WTC11 (cell line): ENCODE measurements around the gene KDM4E. TPM values are rescaled to one million over a fixed set of nuclear protein-coding genes. Genes with fewer than 3 reads are reported as not detected.

ENCODE experiments used
- ATAC-seq: fragments of 200-7000 bp; cut with Tn5 transposase; 2 replicates; pipeline ENCODE4 v1.10.0; 2021; ENCODE audit warnings: mild to moderate bottlenecking, moderate library complexity
- CTCF ChIA-PET: fragments of 300-600 bp; sonication (Branson Sonifier 250); formaldehyde crosslinking; loops from one replicate; lab custom pipeline; 2021; ENCODE audit warnings: antibody characterized with exemption; lab: Charles Lee
- POLR2A ChIA-PET: fragments of 350-600 bp; sonication (Branson Sonifier 250); formaldehyde crosslinking; loops from one replicate; lab custom pipeline; 2021; ENCODE audit warnings: antibody characterized with exemption; lab: Charles Lee
- DNase-seq: peaks from one replicate; pipeline ENCODE4 v3.0.0; 2021; ENCODE audit warnings: low spot score
- H3K27ac Mint-ChIP-seq: 2 replicates; pipeline ENCODE4 v1.8.0; 2021; ENCODE audit warnings: mixed read lengths
- H3K27me3 Mint-ChIP-seq: 2 replicates; pipeline ENCODE4 v1.8.0; 2021; ENCODE audit warnings: low read depth, mild to moderate bottlenecking, moderate library complexity, mixed read lengths
- H3K36me3 Mint-ChIP-seq: 2 replicates; pipeline ENCODE4 v1.8.0; 2021; ENCODE audit warnings: mixed read lengths
- H3K4me1 Mint-ChIP-seq: 2 replicates; pipeline ENCODE4 v1.8.0; 2022; ENCODE audit warnings: mixed read lengths
- H3K4me3 Mint-ChIP-seq: 2 replicates; pipeline ENCODE4 v1.8.0; 2021; ENCODE audit warnings: mild to moderate bottlenecking, moderate library complexity, mixed read lengths
- H3K9me3 Mint-ChIP-seq: 2 replicates; pipeline ENCODE4 v1.8.0; 2021; ENCODE audit warnings: mixed read lengths
- CREM ChIP-seq: sonication (generic); formaldehyde crosslinking; IDR thresholded peaks from 2 replicates; pipeline ENCODE4 v1.8.1; 2022; ENCODE audit warnings: mild to moderate bottlenecking, missing genetic modification reagents, moderate library complexity
- ETV6 ChIP-seq: sonication (generic); formaldehyde crosslinking; IDR thresholded peaks from 2 replicates; pipeline ENCODE4 v1.8.1; 2022; ENCODE audit warnings: mild to moderate bottlenecking, missing genetic modification reagents
- KAT7 ChIP-seq: sonication (generic); formaldehyde crosslinking; IDR thresholded peaks from 2 replicates; pipeline ENCODE4 v1.8.1; 2023; ENCODE audit warnings: missing genetic modification reagents, mild to moderate bottlenecking, borderline replicate concordance
- NFATC4 ChIP-seq: fragments of 250-450 bp; sonication (Bioruptor Pico); IDR thresholded peaks from 2 replicates; pipeline ENCODE4 v1.9.0; 2021; ENCODE audit warnings: mild to moderate bottlenecking
- SMAD4 ChIP-seq: sonication (generic); formaldehyde crosslinking; IDR thresholded peaks from 2 replicates; pipeline ENCODE4 v1.8.0; 2022; ENCODE audit warnings: mild to moderate bottlenecking, missing genetic modification reagents
- ZNF219 ChIP-seq: sonication (generic); formaldehyde crosslinking; IDR thresholded peaks from 2 replicates; pipeline ENCODE4 v1.8.0; 2023; ENCODE audit warnings: missing genetic modification reagents, mild to moderate bottlenecking, borderline replicate concordance
- ZNF263 ChIP-seq: sonication (generic); formaldehyde crosslinking; IDR thresholded peaks from 2 replicates; pipeline ENCODE4 v1.8.1; 2022; ENCODE audit warnings: low read depth, mild to moderate bottlenecking, moderate library complexity, missing genetic modification reagents
- ZNF317 ChIP-seq: sonication (generic); formaldehyde crosslinking; IDR thresholded peaks from 2 replicates; pipeline ENCODE4 v1.8.1; 2023; ENCODE audit warnings: low read depth, mild to moderate bottlenecking, moderate library complexity, missing genetic modification reagents, borderline replicate concordance
- ZNF416 ChIP-seq: fragments of 250-450 bp; sonication (Bioruptor Pico); IDR thresholded peaks from 2 replicates; pipeline ENCODE4 v1.9.0; 2021; ENCODE audit warnings: mild to moderate bottlenecking, inconsistent platforms
- ZNF671 ChIP-seq: fragments of 250-450 bp; sonication (Bioruptor Pico); IDR thresholded peaks from 2 replicates; pipeline ENCODE4 v1.8.0; 2021; ENCODE audit warnings: mild to moderate bottlenecking
- total RNA-seq: library from RNA; stranded (reverse); gene quantifications from 3 replicates; pipeline ENCODE4 v1.2.3, GENCODE V29; 2021
- TF ChIP-seq, protein P1 (sequence below): fragments of 250-450 bp; sonication (Bioruptor Pico); IDR thresholded peaks from 2 replicates; pipeline ENCODE4 v2.1.2; 2022; ENCODE audit warnings: mild to moderate bottlenecking, moderate library complexity
- TF ChIP-seq, protein P2 (sequence below): sonication (generic); formaldehyde crosslinking; IDR thresholded peaks from 2 replicates; pipeline ENCODE4 v1.8.1; 2023; ENCODE audit warnings: mild to moderate bottlenecking, moderate library complexity, missing genetic modification reagents
- TF ChIP-seq, protein P3 (sequence below): sonication (generic); formaldehyde crosslinking; IDR thresholded peaks from 2 replicates; pipeline ENCODE4 v1.8.1; 2023; ENCODE audit warnings: mild to moderate bottlenecking, missing genetic modification reagents
- TF ChIP-seq, protein P4 (sequence below): sonication (generic); formaldehyde crosslinking; IDR thresholded peaks from 2 replicates; pipeline ENCODE4 v1.8.0; 2023; ENCODE audit warnings: missing genetic modification reagents, mild to moderate bottlenecking, borderline replicate concordance
- TF ChIP-seq, protein P5 (sequence below): sonication (generic); formaldehyde crosslinking; IDR thresholded peaks from 2 replicates; pipeline ENCODE4 v1.8.1; 2022; ENCODE audit warnings: low read depth, missing genetic modification reagents, borderline replicate concordance
- TF ChIP-seq, protein P6 (sequence below): sonication (generic); formaldehyde crosslinking; IDR thresholded peaks from 2 replicates; pipeline ENCODE4 v1.8.0; 2022; ENCODE audit warnings: mild to moderate bottlenecking, missing genetic modification reagents
- TF ChIP-seq, protein P7 (sequence below): sonication (generic); formaldehyde crosslinking; IDR thresholded peaks from 2 replicates; pipeline ENCODE4 v1.8.1; 2022; ENCODE audit warnings: missing genetic modification reagents, borderline replicate concordance

KDM4E gene
- total RNA-seq, 1 experiment from 2014 or later = not detected

DNA sequence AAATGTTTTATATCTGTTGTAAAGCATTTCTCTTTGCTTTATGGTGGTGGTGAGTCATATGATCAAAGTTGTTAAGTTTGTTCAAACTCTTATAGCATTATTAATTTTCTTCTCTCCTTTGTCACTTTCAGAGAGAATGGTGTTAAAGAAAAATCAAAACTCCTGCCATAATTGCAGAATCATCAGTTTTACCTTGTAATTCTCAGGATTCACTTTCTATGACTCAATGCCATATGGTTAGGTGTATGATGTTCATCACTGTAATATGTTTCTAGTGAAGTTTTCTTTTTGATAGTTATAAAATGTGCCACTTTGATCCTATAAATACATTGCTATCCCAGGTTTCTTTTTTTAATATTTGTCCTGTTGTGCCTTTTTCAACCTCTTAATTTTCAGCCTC, 13.7 kb upstream of the KDM4E start:
- Mint-ChIP-seq H3K36me3 (no peaks in the 10 kb centered on the region), H3K4me3 (no peak overlapping the region)
- POLR2A ChIA-PET = no interaction called here
- no peak for TF ChIP-seq CREM
- no peak for TF ChIP-seq ETV6 (CRISPR knock-in tag)
- TF ChIP-seq, protein P1, sequence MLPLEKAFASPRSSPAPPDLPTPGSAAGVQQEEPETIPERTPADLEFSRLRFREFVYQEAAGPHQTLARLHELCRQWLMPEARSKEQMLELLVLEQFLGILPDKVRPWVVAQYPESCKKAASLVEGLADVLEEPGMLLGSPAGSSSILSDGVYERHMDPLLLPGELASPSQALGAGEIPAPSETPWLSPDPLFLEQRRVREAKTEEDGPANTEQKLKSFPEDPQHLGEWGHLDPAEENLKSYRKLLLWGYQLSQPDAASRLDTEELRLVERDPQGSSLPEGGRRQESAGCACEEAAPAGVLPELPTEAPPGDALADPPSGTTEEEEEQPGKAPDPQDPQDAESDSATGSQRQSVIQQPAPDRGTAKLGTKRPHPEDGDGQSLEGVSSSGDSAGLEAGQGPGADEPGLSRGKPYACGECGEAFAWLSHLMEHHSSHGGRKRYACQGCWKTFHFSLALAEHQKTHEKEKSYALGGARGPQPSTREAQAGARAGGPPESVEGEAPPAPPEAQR (CRISPR knock-in tag) = no peak
- no peak for TF ChIP-seq ZNF219 (CRISPR knock-in tag)
- TF ChIP-seq SMAD4 = no peak
- TF ChIP-seq NFATC4 (CRISPR knock-in tag) = no peak
- no peak for TF ChIP-seq ZNF263 (CRISPR knock-in tag)
- no peak for TF ChIP-seq ZNF317 (CRISPR knock-in tag)
- TF ChIP-seq ZNF671 (CRISPR knock-in tag) = no peak
- TF ChIP-seq, all 79 proteins: peak for 0
- no peak overlapping the region for H3K27ac Mint-ChIP-seq
- CTCF ChIA-PET = no interaction called here
- H3K4me1 Mint-ChIP-seq = no peaks in the 10 kb centered on the region
- ATAC-seq (no peak), DNase-seq (no peak)
- H3K9me3 Mint-ChIP-seq = peaks cover 8% of the 10 kb centered on the region; the same call in 1 of the 2 replicates
- peaks cover 13% of the 10 kb centered on the region for H3K27me3 Mint-ChIP-seq

DNA sequence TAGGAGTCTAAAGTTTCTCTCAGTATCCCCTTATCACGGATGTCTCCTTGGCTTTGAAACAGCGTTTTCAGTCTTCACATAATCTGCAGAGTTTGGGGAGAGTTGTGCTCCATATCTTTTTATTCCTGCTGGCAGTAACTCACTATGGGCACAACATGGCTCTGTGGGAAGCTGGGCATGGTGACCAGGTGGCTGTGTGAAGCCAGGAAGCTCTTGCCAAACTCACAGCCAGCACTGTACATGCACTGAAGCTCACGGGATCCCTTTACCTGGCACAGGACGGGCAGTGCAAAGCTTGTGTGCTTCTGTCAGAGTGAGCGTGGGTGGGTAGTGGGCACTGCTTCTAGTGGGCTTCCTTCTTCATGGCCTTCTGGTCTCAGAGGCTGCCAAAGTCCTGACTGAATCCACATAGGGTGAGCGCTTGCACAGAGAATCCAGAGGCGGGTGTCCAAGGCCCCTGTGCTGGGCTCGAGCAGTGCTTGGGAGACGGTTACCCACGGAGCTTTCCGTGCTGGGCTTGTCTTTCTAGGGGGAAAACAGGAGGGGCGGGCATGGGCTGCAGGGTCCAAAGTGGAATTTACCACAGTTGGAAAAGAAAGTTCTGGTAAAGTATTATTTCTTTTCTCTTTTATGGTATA, 10.8 kb upstream of the KDM4E start:
- H3K9me3 Mint-ChIP-seq = no peaks in the 10 kb centered on the region
- POLR2A ChIA-PET = no interaction called here

DNA sequence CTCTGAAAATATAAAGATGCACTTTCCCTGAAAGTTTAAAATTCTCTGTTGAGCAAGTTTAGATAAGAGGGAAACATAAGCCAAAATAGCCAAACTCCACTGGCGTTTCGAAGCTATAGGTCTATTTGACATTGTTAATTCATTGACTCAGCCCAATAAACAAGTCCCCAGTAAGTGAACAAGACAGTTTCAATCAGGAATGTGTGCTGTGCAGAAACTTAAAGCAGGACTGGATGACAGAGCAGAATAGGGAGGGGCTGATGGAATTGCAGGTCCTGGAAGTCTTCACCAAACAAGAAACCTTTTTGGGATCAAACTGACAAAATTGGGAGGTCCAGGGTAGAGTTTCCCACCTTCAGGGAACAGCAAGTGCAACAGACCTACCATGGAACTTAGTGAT, 8.9 kb upstream of the KDM4E start:
- ATAC-seq = no peak
- DNase-seq = no peak
- Mint-ChIP-seq H3K36me3 (no peaks in the 10 kb centered on the region), H3K9me3 (no peaks in the 10 kb centered on the region), H3K27me3 (no peaks in the 10 kb centered on the region; the same call in 1 of the 2 replicates), H3K4me3 (no peak overlapping the region), H3K27ac (no peak overlapping the region), H3K4me1 (no peaks in the 10 kb centered on the region)
- no peak for TF ChIP-seq ZNF317 (CRISPR knock-in tag)
- TF ChIP-seq, protein P2, sequence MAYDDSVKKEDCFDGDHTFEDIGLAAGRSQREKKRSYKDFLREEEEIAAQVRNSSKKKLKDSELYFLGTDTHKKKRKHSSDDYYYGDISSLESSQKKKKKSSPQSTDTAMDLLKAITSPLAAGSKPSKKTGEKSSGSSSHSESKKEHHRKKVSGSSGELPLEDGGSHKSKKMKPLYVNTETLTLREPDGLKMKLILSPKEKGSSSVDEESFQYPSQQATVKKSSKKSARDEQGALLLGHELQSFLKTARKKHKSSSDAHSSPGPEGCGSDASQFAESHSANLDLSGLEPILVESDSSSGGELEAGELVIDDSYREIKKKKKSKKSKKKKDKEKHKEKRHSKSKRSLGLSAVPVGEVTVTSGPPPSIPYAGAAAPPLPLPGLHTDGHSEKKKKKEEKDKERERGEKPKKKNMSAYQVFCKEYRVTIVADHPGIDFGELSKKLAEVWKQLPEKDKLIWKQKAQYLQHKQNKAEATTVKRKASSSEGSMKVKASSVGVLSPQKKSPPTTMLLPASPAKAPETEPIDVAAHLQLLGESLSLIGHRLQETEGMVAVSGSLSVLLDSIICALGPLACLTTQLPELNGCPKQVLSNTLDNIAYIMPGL (CRISPR knock-in tag) = no peak
- TF ChIP-seq, protein P3, sequence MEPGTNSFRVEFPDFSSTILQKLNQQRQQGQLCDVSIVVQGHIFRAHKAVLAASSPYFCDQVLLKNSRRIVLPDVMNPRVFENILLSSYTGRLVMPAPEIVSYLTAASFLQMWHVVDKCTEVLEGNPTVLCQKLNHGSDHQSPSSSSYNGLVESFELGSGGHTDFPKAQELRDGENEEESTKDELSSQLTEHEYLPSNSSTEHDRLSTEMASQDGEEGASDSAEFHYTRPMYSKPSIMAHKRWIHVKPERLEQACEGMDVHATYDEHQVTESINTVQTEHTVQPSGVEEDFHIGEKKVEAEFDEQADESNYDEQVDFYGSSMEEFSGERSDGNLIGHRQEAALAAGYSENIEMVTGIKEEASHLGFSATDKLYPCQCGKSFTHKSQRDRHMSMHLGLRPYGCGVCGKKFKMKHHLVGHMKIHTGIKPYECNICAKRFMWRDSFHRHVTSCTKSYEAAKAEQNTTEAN (CRISPR knock-in tag) = no peak
- TF ChIP-seq, protein P4, sequence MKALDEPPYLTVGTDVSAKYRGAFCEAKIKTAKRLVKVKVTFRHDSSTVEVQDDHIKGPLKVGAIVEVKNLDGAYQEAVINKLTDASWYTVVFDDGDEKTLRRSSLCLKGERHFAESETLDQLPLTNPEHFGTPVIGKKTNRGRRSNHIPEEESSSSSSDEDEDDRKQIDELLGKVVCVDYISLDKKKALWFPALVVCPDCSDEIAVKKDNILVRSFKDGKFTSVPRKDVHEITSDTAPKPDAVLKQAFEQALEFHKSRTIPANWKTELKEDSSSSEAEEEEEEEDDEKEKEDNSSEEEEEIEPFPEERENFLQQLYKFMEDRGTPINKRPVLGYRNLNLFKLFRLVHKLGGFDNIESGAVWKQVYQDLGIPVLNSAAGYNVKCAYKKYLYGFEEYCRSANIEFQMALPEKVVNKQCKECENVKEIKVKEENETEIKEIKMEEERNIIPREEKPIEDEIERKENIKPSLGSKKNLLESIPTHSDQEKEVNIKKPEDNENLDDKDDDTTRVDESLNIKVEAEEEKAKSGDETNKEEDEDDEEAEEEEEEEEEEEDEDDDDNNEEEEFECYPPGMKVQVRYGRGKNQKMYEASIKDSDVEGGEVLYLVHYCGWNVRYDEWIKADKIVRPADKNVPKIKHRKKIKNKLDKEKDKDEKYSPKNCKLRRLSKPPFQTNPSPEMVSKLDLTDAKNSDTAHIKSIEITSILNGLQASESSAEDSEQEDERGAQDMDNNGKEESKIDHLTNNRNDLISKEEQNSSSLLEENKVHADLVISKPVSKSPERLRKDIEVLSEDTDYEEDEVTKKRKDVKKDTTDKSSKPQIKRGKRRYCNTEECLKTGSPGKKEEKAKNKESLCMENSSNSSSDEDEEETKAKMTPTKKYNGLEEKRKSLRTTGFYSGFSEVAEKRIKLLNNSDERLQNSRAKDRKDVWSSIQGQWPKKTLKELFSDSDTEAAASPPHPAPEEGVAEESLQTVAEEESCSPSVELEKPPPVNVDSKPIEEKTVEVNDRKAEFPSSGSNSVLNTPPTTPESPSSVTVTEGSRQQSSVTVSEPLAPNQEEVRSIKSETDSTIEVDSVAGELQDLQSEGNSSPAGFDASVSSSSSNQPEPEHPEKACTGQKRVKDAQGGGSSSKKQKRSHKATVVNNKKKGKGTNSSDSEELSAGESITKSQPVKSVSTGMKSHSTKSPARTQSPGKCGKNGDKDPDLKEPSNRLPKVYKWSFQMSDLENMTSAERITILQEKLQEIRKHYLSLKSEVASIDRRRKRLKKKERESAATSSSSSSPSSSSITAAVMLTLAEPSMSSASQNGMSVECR (CRISPR knock-in tag) = no peak
- no peak for TF ChIP-seq ZNF416 (CRISPR knock-in tag)
- TF ChIP-seq, protein P5, sequence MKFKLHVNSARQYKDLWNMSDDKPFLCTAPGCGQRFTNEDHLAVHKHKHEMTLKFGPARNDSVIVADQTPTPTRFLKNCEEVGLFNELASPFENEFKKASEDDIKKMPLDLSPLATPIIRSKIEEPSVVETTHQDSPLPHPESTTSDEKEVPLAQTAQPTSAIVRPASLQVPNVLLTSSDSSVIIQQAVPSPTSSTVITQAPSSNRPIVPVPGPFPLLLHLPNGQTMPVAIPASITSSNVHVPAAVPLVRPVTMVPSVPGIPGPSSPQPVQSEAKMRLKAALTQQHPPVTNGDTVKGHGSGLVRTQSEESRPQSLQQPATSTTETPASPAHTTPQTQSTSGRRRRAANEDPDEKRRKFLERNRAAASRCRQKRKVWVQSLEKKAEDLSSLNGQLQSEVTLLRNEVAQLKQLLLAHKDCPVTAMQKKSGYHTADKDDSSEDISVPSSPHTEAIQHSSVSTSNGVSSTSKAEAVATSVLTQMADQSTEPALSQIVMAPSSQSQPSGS (CRISPR knock-in tag) = no peak
- TF ChIP-seq, protein P6, sequence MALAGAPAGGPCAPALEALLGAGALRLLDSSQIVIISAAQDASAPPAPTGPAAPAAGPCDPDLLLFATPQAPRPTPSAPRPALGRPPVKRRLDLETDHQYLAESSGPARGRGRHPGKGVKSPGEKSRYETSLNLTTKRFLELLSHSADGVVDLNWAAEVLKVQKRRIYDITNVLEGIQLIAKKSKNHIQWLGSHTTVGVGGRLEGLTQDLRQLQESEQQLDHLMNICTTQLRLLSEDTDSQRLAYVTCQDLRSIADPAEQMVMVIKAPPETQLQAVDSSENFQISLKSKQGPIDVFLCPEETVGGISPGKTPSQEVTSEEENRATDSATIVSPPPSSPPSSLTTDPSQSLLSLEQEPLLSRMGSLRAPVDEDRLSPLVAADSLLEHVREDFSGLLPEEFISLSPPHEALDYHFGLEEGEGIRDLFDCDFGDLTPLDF (CRISPR knock-in tag) = no peak
- POLR2A ChIA-PET = no interaction called here
- CTCF ChIA-PET = no interaction called here

More for the DNA sequence above, 10.8 kb upstream of the KDM4E start:
- Mint-ChIP-seq H3K4me1 (no peaks in the 10 kb centered on the region), H3K4me3 (no peak overlapping the region), H3K36me3 (no peaks in the 10 kb centered on the region), H3K27me3 (peaks cover 3% of the 10 kb centered on the region), H3K27ac (no peak overlapping the region)
- CTCF ChIA-PET = no interaction called here
- ATAC-seq (no peak), DNase-seq (no peak)
- TF ChIP-seq, protein P7, sequence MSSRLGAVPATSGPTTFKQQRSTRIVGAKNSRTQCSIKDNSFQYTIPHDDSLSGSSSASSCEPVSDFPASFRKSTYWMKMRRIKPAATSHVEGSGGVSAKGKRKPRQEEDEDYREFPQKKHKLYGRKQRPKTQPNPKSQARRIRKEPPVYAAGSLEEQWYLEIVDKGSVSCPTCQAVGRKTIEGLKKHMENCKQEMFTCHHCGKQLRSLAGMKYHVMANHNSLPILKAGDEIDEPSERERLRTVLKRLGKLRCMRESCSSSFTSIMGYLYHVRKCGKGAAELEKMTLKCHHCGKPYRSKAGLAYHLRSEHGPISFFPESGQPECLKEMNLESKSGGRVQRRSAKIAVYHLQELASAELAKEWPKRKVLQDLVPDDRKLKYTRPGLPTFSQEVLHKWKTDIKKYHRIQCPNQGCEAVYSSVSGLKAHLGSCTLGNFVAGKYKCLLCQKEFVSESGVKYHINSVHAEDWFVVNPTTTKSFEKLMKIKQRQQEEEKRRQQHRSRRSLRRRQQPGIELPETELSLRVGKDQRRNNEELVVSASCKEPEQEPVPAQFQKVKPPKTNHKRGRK (CRISPR knock-in tag) = no peak
- TF ChIP-seq ZNF263 (CRISPR knock-in tag) (no peak), KAT7 (no peak), ETV6 (CRISPR knock-in tag) (no peak)
